ENCODE data around the gene CLDN1.

The CLDN1 gene, protein sequence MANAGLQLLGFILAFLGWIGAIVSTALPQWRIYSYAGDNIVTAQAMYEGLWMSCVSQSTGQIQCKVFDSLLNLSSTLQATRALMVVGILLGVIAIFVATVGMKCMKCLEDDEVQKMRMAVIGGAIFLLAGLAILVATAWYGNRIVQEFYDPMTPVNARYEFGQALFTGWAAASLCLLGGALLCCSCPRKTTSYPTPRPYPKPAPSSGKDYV

DNA sequence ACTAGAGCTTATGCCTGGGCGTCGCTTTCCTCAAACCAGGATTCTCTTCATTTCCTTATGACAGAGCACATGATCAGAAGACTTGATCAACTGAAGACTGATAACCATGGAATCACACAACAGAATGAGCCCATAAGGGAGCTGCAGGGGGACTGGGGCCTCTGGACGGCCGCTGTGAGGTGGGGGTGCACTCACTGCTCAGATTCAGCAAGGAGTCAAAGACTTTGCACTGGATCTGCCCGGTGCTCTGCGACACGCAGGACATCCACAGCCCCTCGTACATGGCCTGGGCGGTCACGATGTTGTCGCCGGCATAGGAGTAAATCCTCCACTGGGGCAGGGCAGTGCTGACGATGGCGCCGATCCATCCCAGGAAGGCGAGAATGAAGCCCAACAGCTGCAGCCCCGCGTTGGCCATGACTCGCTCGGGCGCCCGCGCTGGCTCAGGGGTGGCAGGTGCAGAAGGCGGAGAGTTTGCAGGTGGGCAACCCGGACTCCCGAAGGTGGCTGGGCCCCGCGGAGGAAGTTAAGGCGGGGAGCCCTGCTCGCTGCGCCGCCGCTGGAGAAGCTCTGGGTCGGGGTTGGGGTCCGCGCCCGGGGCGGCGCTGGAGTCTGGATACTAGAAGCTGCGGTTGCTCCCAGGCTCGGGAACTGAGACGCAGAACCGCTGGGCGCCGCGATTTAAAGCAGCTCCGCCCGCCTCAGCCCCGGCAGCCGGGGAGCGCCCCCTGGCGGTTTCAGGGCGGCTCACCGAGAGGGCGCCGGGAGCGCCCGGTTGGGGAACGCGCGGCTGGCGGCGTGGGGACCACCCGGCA, at the start of gene CLDN1:
Gene CLDN1, minus strand, starts transcription at position 658 of the 815 bp plus-strand sequence. Its CDS starts 240 bp downstream, at position 418.
- no peak for DNase-seq

- DNase-seq = no peak
These were observed 48.9 kb upstream of the CLDN1 start for GRCh38 chr3:190371152-190371551.

GRCh38 chr3:190370369-190370768, 48.1 kb upstream of the CLDN1 start:
- no peak for DNase-seq

DNA sequence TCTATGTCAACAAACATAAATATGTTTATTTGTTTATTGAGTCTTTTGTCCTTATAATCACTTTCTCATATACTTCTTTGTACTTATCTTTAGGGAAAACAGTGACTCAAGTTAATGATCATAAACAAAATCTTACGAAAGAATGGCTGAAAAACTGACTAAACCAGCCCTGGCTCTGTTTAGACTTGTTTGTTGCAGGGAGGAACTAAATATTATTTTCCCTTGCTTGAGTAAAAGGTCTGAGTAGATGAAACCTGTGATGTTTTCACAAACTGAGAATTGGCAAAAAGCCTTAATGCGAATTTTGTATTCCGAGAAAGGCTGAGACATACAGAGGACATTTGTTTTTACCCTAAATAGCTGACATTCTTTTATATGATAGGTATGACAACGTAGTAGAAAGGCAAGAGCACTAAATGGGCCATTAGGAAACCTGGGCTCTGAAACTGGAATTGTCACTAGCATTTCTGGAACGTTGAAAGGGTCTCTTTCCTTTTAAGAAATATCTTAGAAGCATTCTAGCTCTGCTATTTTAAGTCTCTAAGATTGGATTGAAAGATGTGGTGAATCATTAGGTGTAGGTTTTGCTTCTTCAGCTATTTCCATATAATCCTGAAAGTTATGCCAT, 47.5 kb upstream of the CLDN1 start:
- DNase-seq = no peak

DNA sequence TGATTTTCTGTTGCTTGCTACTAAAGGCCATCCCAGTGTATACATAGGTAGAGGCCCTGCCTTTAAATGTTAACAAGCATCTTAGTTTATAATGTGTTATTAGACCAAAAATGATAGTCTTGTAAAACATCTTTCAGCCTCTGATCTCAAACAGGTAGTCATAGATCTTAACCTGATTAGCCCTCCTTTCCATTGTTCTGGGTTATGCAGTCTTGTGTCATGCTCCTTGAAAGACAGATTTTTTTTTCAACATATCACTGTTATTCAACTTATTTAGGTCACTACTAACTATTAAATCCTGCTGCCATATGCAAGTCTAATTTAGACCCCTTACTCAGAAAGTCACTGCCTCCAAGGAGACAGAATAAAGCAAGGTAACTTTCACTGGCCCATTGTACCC, 46.6 kb upstream of the CLDN1 start:
- no peak for DNase-seq

- no peak for DNase-seq
These were observed 43.9 kb upstream of the CLDN1 start for GRCh38 chr3:190366133-190366532.

- no peak for DNase-seq
These were observed 40.0 kb upstream of the CLDN1 start for GRCh38 chr3:190362258-190362657.

GRCh38 chr3:190361791-190362190, 39.5 kb upstream of the CLDN1 start:
- DNase-seq = no peak

DNA sequence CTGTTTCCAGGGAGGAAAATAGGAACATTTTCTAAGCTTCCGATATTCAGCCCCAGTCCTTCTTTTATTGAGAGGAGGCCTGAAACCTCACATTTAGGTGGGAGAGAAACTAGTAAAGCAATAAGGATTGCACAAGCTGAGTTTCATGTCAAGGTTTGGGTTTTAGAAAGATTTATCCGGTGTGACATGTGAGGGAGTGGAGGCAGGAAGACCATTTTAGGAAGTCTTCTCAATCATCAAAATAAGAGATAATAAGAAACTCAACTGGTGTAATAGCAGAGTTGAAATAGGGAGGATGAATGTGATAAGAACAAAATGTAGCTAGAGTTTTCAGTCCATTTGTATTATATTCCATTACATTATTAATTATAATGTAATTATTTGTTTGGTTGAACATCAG, 38.0 kb upstream of the CLDN1 start:
- no peak for DNase-seq

GRCh38 chr3:190359813-190360212, 37.6 kb upstream of the CLDN1 start:
- DNase-seq = no peak

- DNase-seq = no peak
These were observed 35.2 kb upstream of the CLDN1 start for GRCh38 chr3:190357468-190357867.

DNA sequence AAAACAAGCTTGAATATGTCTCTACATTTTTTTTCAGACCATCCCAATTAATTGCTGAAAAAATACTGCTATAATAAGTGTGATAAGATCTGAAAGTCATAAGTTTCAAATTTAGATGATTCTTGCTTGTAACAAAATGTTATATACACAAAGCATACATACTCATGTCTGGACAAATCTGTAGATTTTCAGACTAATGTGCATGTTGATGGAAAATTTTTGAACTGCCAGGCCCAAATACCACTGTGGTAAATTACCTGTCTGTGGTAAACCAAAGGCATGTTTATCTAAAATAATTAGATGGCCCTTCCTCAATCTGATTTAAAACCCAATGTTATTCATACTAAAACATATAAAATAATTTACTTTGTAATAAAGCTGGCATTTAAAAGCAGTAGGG, 34.0 kb upstream of the CLDN1 start:
- DNase-seq = no peak

GRCh38 chr3:190352861-190353457, 30.7 kb upstream of the CLDN1 start:
- no peak for DNase-seq

- DNase-seq = no peak
These were observed 24.3 kb upstream of the CLDN1 start for GRCh38 chr3:190346541-190346940.

DNA sequence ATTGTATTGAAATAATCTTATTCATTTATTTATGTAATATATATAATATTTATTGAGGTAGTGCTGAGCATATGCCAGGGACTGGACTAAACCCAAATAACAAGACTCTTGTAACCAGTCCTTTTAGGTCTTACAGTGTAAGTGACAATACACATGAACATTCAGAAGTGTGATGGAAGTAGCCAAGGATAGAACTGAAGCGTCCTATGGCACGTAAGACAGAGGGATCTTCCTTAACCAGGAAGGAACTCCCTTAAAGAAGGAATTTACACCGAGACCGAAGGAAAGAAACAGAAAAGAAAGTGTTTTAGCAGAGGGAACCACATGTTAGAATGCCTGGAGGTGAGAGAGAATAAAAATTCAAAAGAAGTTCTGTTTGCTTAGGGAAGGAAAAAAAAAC, 23.6 kb upstream of the CLDN1 start:
- DNase-seq = no peak

DNA sequence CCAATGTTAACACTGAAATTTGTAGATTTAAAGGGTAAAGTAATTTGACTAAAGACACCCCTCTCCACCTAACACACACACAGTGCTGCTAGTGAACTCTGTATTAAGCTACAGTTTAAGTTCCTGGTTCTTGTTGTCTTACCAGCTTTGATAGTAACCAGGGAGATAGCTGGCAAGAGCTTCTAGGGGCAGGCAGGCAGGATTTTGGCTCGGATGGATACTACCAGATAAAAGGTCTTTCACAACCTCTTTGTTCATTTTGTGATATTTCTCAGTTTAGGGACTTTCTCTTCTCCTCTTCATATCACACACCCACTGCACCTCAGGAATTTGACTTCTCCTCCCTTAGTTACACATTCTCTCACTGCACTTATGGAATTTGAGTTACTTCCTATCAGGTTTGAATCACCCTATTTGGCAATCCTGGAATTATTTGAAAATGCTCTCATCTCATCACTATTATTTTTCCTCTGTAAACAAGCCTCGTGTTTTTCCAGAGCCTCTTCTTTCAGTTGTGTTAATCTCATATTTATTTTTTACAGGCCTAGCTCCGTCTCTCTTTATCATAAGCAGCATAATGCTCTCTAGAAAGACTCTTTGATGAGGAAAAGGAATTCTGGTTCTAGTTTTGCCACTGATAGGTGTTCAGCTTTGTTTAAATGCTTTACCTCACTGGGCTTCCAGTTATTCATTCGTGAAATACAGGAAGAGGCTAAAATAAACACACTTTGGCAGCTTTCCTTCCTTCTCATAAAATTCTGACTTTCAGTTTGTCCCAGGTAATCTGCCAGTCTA, 23.0 kb upstream of the CLDN1 start:
- DNase-seq = no peak

DNA sequence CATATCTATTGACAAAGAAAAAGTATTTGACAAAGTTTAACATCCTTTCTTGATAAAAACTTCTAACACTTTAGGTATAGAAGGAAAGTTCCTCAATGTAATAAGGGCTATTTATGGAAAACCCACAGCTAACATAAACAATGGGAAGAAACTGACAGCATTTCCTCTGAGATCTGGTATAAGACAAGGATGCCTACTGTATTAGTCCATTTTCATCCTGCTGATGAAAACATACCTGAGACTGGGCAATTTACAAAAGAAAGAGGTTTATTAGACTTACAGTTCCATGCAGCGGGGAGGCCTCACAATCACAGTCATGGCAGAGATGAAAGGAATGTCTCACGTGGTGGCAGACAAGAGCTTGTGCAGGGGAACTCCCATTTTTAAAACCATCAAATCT, 17.8 kb upstream of the CLDN1 start:
- no peak for DNase-seq

- DNase-seq = no peak
These were observed 16.9 kb upstream of the CLDN1 start for GRCh38 chr3:190339130-190339529.

DNA sequence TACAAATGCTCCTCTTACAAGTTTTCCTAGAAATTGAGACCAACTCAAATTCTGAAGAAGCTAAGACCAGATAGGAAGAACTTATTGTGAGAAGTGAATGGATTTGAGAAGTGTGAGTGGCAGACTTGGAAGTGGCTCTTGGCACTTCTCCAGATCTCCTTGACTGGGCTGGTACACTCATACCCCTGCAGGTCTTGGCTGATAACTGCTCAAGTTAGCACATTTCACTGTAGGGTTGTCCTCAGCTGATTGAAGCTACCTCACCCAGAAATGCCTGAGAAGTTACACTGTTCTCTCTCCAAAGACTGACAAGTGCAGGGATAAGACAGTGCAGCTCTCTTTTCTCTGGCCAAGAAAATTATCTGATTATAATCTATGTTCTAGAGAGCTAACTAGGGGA, 16.5 kb upstream of the CLDN1 start:
- DNase-seq = no peak

- no peak for DNase-seq
These were observed 15.1 kb upstream of the CLDN1 start for GRCh38 chr3:190337301-190337700.

DNA sequence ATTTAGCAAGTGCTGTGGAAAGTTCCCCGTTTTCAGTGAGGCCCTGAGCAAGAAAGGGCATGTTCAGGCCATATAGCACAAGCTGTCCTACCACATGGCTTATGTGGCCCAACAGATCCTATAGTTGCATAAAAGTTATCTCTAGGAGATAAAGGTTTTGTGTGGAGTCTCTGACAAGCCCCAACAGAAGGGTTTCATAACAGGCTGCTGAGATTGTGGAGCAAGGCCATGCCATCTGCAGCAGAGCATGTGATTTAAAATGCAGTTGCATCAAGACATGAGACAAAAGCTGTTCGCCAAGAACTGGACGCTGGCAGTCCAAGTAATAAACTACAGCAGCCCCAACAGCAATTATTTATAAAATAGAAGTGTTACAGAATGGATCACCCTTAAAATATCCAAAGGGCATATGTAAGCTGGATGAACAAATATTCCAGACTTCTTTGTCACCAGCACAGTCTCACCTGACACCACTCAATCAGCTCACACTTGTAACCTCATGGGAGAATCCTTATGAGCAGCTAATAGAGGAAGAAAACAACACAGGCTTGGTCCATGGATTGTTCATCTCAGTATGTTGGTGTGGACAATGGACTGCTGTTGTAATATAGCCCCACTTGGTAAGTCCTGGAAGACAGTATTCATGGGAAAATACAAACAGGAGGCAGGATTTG, 14.4 kb upstream of the CLDN1 start:
- no peak for DNase-seq

- DNase-seq = no peak
These were observed 11.7 kb upstream of the CLDN1 start for GRCh38 chr3:190333961-190334360.

All from cerebellar nuclear complex (tissue), 1 donor.